ENCODE data around the gene SEMA4G.

Gene SEMA4G

DNA sequence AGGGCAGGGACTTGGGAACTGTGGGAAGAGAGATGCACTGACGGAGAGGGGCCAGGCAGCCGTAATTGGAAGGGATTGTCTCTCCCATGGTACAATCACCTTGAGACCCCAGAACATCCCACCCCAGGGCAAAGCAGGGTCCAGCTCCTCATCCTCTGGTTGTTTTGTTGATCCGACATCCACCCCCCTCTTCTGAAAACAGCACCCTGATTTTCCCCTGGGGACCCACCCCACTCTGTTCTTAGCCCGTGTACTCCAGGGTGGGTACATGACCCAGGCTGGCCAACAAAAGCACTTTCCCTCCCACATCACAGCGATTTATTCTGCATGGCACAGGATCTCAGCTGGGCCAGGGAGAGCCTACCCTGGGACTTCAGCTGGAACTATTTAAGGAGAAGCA lies 47.5 kb downstream of the SEMA4G start (continued):
- TF ChIP-seq ZNF114 (tag by site-specific recombination; IDR thresholded peaks at IDR 0.05) (no peak), ZNF501 (tag by site-specific recombination; IDR thresholded peaks at IDR 0.05) (no peak), ZNF629 (tag by site-specific recombination; IDR thresholded peaks at IDR 0.05) (no peak), ZNF175 (tag by site-specific recombination; IDR thresholded peaks at IDR 0.05) (no peak)
- TF ChIP-seq, protein P1, sequence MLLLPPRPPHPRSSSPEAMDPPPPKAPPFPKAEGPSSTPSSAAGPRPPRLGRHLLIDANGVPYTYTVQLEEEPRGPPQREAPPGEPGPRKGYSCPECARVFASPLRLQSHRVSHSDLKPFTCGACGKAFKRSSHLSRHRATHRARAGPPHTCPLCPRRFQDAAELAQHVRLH (tag by site-specific recombination; IDR thresholded peaks at IDR 0.05): no peak

DNA sequence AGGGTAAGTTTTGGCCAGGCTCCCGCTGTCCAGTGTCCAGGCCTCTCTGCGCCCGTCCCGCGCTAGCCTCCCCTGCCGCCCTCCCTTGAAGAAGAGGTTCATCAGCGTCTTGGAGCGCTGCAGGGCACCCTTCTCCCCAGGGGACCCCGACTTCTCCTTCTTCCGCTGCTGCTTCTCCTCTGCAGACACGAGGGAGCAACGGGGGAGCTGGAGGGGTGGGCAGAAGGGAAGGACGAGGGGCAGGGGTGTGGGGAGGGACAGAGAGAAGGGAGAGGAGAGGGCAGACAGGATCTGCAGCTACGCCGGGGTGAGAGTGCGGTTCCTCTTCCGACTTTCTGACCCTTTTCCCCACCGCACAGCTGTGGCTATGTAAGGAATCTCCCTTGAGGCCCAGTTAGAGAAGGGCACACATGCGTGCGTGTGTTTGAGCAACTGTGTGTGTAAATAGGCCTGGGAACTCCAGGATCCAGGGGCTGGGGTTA lies 48.9 kb downstream of the SEMA4G start:
- ChIA-PET POLR2A (interaction anchor here (0.6 to 1.7 kb wide), 5 partner anchors 11 to 49 kb away, joined by 3 to 6 read pairs (median 3); no protein-coding TSS in a partner anchor), CTCF (interaction anchor here (0.6 to 7.2 kb wide), 24 partner anchors 10 to 1624 kb away, joined by 3 to 274 read pairs (median 6); partner anchors contain the start of genes KAZALD1, LZTS2, MRPL43 and PDZD7)
- Histone ChIP-seq H3K36me3 (ENCODE audit: control insufficient read depth in 2 of 2, insufficient read depth in 1 of 2, low read length in 2 of 2) (no peaks in the 10 kb centered on the region), H3K27ac (ENCODE audit: extremely low read depth, low read depth, low read length) (no peak overlapping the region), H3K4me1 (ENCODE audit: control insufficient read depth, insufficient read depth, low read length) (peaks cover under 1% of the 10 kb centered on the region; the same call in 1 of the 2 replicates), H3K4me3 (ENCODE audit: low read depth, low read length) (no peak overlapping the region), H3K9me3 (ENCODE audit: control insufficient read depth, insufficient read depth, low read depth, low read length) (no peaks in the 10 kb centered on the region)
- no peak for TF ChIP-seq KLF10 (tag by site-specific recombination; IDR thresholded peaks at IDR 0.05)
- no peak for TF ChIP-seq ZNF239 (tag by site-specific recombination; IDR thresholded peaks at IDR 0.05)
- no peak for TF ChIP-seq ZNF658 (tag by site-specific recombination; IDR thresholded peaks at IDR 0.05)
- no peak for TF ChIP-seq ZNF521 (tag by site-specific recombination; IDR thresholded peaks at IDR 0.05)
- no peak for TF ChIP-seq ZNF174 (tag by site-specific recombination; IDR thresholded peaks at IDR 0.05)
- TF ChIP-seq ZEB2 (tag by site-specific recombination; IDR thresholded peaks at IDR 0.05): no peak
- TF ChIP-seq WT1 (tag by site-specific recombination; IDR thresholded peaks at IDR 0.05): no peak
- TF ChIP-seq SP3 (tag by site-specific recombination; IDR thresholded peaks at IDR 0.05): no peak
- TF ChIP-seq ZNF777 (tag by site-specific recombination; IDR thresholded peaks at IDR 0.05; ENCODE audit: borderline replicate concordance): no peak
- TF ChIP-seq ZNF398 (tag by site-specific recombination; IDR thresholded peaks at IDR 0.05): no peak
- TF ChIP-seq ZNF596 (tag by site-specific recombination; IDR thresholded peaks at IDR 0.05): no peak
- TF ChIP-seq ZNF416 (tag by site-specific recombination; IDR thresholded peaks at IDR 0.05): no peak
- no peak for TF ChIP-seq KLF16 (tag by site-specific recombination; IDR thresholded peaks at IDR 0.05)
- TF ChIP-seq ZNF501 (tag by site-specific recombination; IDR thresholded peaks at IDR 0.05): no peak
- no peak for TF ChIP-seq ZNF214 (tag by site-specific recombination; IDR thresholded peaks at IDR 0.05; ENCODE audit: borderline replicate concordance)
- TF ChIP-seq ZBTB7A (tag by site-specific recombination; IDR thresholded peaks at IDR 0.05; ENCODE audit: low read depth): no peak
- no peak for TF ChIP-seq ZNF518A (tag by site-specific recombination; conservative IDR thresholded peaks at IDR 0.05; ENCODE audit: low read depth)

Data from HEK293 (cell line).